GM23338 (cell line): ENCODE results near the gene EPHB3. TPM values are rescaled to one million over a fixed set of nuclear protein-coding genes. Genes with fewer than 3 reads are reported as not detected.

ENCODE experiments used
- ATAC-seq: fragments of 200-7000 bp; cut with Tn5 transposase; 3 replicates; pipeline ENCODE4 v1.9.1; 2020
- DNase-seq: peaks from one replicate; pipeline ENCODE4 v3.0.0-alpha.2; 2015; ENCODE audit warnings: low spot score
- H2AFZ ChIP-seq: fragments of 200-600 bp; sonication (generic); 2 replicates; pipeline ENCODE4 v1.8.0; 2016; ENCODE audit warnings: antibody characterized with exemption, mild to moderate bottlenecking, moderate library complexity
- H3F3A ChIP-seq: fragments of 200-600 bp; sonication (generic); replicated peaks from 2 replicates; pipeline ENCODE4 v1.8.0; 2017; ENCODE audit warnings: antibody characterized with exemption, mixed run types, low read depth
- H3K27ac ChIP-seq: fragments of 200-600 bp; sonication (generic); 2 replicates; pipeline ENCODE4 v1.6.1; 2016; ENCODE audit warnings: low read depth
- H3K27me3 ChIP-seq: fragments of 200-600 bp; sonication (generic); 2 replicates; pipeline ENCODE4 v1.8.0; 2016; ENCODE audit warnings: mild to moderate bottlenecking, mixed run types, moderate library complexity; ENCODE audit not compliant: insufficient read depth
- H3K36me3 ChIP-seq: fragments of 200-600 bp; sonication (generic); 2 replicates; pipeline ENCODE4 v1.8.0; 2016; ENCODE audit warnings: mild to moderate bottlenecking; ENCODE audit not compliant: insufficient read depth
- H3K4me1 ChIP-seq: fragments of 200-600 bp; sonication (generic); 2 replicates; pipeline ENCODE4 v1.8.0; 2016; ENCODE audit warnings: mild to moderate bottlenecking, moderate library complexity; ENCODE audit not compliant: insufficient read depth
- H3K4me2 ChIP-seq: fragments of 200-600 bp; sonication (generic); 2 replicates; pipeline ENCODE4 v1.7.1; 2017; ENCODE audit warnings: mixed run types
- H3K4me3 ChIP-seq: fragments of 200-600 bp; sonication (generic); 2 replicates; pipeline ENCODE4 v1.6.1; 2016; ENCODE audit warnings: mixed run types
- H3K79me2 ChIP-seq: fragments of 200-600 bp; sonication (generic); replicated peaks from 2 replicates; pipeline ENCODE4 v1.8.0; 2017; ENCODE audit warnings: mild to moderate bottlenecking; ENCODE audit not compliant: insufficient read depth
- H3K9me2 ChIP-seq: fragments of 200-600 bp; sonication (generic); 2 replicates; pipeline ENCODE4 v1.8.0; 2017; ENCODE audit not compliant: insufficient read depth
- H4K20me1 ChIP-seq: fragments of 200-600 bp; sonication (generic); replicated peaks from 2 replicates; pipeline ENCODE4 v1.8.0; 2017; ENCODE audit warnings: mild to moderate bottlenecking; ENCODE audit not compliant: insufficient read depth
- H3K27ac Mint-ChIP-seq: 2 replicates; pipeline ENCODE4 v1.8.0; 2020; ENCODE audit warnings: inconsistent platforms, mild to moderate bottlenecking, moderate library complexity, mixed read lengths
- H3K27me3 Mint-ChIP-seq: 3 replicates; pipeline ENCODE4 v1.8.0; 2022; ENCODE audit warnings: low read depth, mild to moderate bottlenecking, moderate library complexity, mixed read lengths, inconsistent platforms; ENCODE audit not compliant: insufficient read depth, poor library complexity
- H3K36me3 Mint-ChIP-seq: 3 replicates; pipeline ENCODE4 v1.8.0; 2021; ENCODE audit warnings: low read depth, mild to moderate bottlenecking, inconsistent platforms, moderate library complexity, mixed read lengths
- H3K4me1 Mint-ChIP-seq: 3 replicates; pipeline ENCODE4 v1.8.0; 2020; ENCODE audit warnings: mild to moderate bottlenecking, inconsistent platforms, mixed read lengths
- H3K4me3 Mint-ChIP-seq: 3 replicates; pipeline ENCODE4 v1.8.0; 2021; ENCODE audit warnings: moderate library complexity, mild to moderate bottlenecking, inconsistent platforms, mixed read lengths
- H3K9me3 Mint-ChIP-seq: 3 replicates; pipeline ENCODE4 v1.8.0; 2020; ENCODE audit warnings: moderate library complexity, mild to moderate bottlenecking, inconsistent platforms, mixed read lengths
- CREB1 ChIP-seq: fragments of 250-450 bp; sonication (Bioruptor Pico); IDR thresholded peaks from 2 replicates; pipeline ENCODE4 v1.5.0; 2020; ENCODE audit warnings: low read depth, mild to moderate bottlenecking, moderate library complexity
- EZH2 ChIP-seq: fragments of 200-600 bp; sonication (generic); IDR thresholded peaks from one replicate; pipeline ENCODE4 v1.8.0; 2017; ENCODE audit warnings: antibody characterized with exemption, mild to moderate bottlenecking, low read depth; ENCODE audit not compliant: unreplicated experiment
- EZH2phosphoT487 ChIP-seq: fragments of 200-600 bp; sonication (generic); IDR thresholded peaks from one replicate; pipeline ENCODE4 v1.8.1; 2018; ENCODE audit warnings: antibody characterized with exemption; ENCODE audit not compliant: unreplicated experiment
- JUNB ChIP-seq: IDR thresholded peaks from one replicate; pipeline ENCODE4 v1.6.1; 2016; ENCODE audit warnings: antibody characterized with exemption; ENCODE audit not compliant: unreplicated experiment
- STAT1 ChIP-seq: IDR thresholded peaks from one replicate; pipeline ENCODE4 v1.6.1; 2016; ENCODE audit warnings: antibody characterized with exemption; ENCODE audit not compliant: unreplicated experiment
- ZNF114 ChIP-seq: fragments of 250-450 bp; sonication (Bioruptor Pico); IDR thresholded peaks from 2 replicates; pipeline ENCODE4 v1.5.0; 2020; ENCODE audit warnings: mild to moderate bottlenecking, moderate library complexity
- ZNF331 ChIP-seq: fragments of 250-450 bp; sonication (Bioruptor Pico); IDR thresholded peaks from 2 replicates; pipeline ENCODE4 v1.5.0; 2020; ENCODE audit warnings: low read depth, mild to moderate bottlenecking, moderate library complexity
- ZNF462 ChIP-seq: fragments of 250-450 bp; sonication (Bioruptor Pico); IDR thresholded peaks from 2 replicates; pipeline ENCODE4 v1.5.0; 2020; ENCODE audit warnings: mild to moderate bottlenecking, moderate library complexity
- polyA plus RNA-seq: library from polyadenylated mRNA; unstranded; fragments of >200 nt; fragmentation: Nextera tagmentation; extraction: Ambion mirVana; gene quantifications from 2 replicates; pipeline ENCODE4 v1.2.1, GENCODE V29; 2016
- total RNA-seq: library from RNA; depleted of rRNA; stranded (reverse); fragments of >200 nt; shearing (Covaris generic); gene quantifications from 2 replicates; pipeline ENCODE4 v1.2.3, GENCODE V29; 2014
- TF ChIP-seq, protein P1 (sequence below): IDR thresholded peaks from one replicate; pipeline ENCODE4 v1.6.1; 2018; ENCODE audit warnings: antibody characterized with exemption; ENCODE audit not compliant: unreplicated experiment
- TF ChIP-seq, protein P2 (sequence below): IDR thresholded peaks from 2 replicates; pipeline ENCODE4 v1.6.1; 2016; ENCODE audit warnings: antibody characterized with exemption

The EPHB3 gene
- total and polyA plus RNA-seq, 2 experiments from 2014 or later: 0.57 to 2.0 TPM

DNA sequence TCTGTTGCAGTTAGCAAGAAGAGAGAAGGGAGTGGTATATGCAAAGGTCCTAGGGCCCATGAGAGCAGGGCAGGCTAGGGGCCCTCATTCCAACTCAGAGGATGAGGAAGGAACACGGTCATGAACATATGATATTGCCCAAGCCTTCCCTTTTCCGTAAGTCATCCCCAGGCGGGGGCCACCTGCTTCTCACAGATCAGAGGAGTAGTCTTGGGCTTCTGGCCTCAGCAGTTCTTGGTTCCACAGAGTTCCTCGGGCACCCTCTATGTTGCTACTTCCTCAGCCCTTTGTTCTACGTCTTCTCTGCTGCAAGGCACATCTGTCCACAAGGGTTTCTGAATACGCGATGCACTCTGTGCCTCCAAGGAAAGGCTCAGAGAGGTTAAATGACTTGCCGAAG is 25.3 kb downstream of the EPHB3 start:
- no peak for TF ChIP-seq EZH2phosphoT487
- TF ChIP-seq ZNF331 (CRISPR knock-in tag): no peak
- TF ChIP-seq EZH2: no peak
- TF ChIP-seq, protein P1, sequence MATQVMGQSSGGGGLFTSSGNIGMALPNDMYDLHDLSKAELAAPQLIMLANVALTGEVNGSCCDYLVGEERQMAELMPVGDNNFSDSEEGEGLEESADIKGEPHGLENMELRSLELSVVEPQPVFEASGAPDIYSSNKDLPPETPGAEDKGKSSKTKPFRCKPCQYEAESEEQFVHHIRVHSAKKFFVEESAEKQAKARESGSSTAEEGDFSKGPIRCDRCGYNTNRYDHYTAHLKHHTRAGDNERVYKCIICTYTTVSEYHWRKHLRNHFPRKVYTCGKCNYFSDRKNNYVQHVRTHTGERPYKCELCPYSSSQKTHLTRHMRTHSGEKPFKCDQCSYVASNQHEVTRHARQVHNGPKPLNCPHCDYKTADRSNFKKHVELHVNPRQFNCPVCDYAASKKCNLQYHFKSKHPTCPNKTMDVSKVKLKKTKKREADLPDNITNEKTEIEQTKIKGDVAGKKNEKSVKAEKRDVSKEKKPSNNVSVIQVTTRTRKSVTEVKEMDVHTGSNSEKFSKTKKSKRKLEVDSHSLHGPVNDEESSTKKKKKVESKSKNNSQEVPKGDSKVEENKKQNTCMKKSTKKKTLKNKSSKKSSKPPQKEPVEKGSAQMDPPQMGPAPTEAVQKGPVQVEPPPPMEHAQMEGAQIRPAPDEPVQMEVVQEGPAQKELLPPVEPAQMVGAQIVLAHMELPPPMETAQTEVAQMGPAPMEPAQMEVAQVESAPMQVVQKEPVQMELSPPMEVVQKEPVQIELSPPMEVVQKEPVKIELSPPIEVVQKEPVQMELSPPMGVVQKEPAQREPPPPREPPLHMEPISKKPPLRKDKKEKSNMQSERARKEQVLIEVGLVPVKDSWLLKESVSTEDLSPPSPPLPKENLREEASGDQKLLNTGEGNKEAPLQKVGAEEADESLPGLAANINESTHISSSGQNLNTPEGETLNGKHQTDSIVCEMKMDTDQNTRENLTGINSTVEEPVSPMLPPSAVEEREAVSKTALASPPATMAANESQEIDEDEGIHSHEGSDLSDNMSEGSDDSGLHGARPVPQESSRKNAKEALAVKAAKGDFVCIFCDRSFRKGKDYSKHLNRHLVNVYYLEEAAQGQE: no peak
- TF ChIP-seq STAT1: no peak
- no peak for TF ChIP-seq JUNB
- H3F3A ChIP-seq: peaks cover 4% of the 10 kb centered on the region; the same call in 1 of the 2 replicates
- DNase-seq (no peak), ATAC-seq (no peak)
- Mint-ChIP-seq H3K27ac (no peak overlapping the region), H3K9me3 (no peaks in the 10 kb centered on the region), H3K4me3 (no peak overlapping the region), H3K36me3 (no peaks in the 10 kb centered on the region; the same call in 2 of the 3 replicates), H3K27me3 (peaks cover 25% of the 10 kb centered on the region), H3K4me1 (peaks cover 22% of the 10 kb centered on the region)
- H3K36me3 ChIP-seq: no peaks in the 10 kb centered on the region
- no peaks in the 10 kb centered on the region for H3K9me2 ChIP-seq
- no peaks in the 10 kb centered on the region for H3K79me2 ChIP-seq
- H3K4me2 ChIP-seq: no peak overlapping the region
- no peak overlapping the region for H2AFZ ChIP-seq
- H3K4me1 ChIP-seq: peaks cover 20% of the 10 kb centered on the region
- no peak overlapping the region for H3K4me3 ChIP-seq
- H3K27me3 ChIP-seq: peaks cover 98% of the 10 kb centered on the region
- H3K27ac ChIP-seq: no peak overlapping the region
- no peaks in the 10 kb centered on the region for H4K20me1 ChIP-seq

DNA sequence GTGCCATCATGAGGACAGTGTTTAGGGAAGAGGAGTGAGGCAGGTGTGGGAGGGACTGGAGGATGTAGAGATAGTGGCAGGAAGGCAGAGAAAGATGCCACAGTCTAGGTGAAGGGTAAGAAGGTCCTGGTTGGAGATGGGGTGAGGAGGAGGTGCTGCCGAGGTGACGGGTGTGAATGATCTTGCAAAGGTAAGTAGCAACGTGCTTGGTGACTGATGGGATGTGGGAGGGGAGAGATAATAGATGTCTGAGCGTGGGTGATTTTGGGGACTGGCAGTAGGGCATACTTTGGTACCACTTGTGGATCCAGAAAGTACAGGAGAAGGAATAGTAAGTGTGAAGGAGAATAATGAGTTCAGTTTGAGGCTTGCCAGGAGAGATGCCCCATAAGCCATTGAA is 27.2 kb downstream of the EPHB3 start:
- H4K20me1 ChIP-seq: no peaks in the 10 kb centered on the region
- Mint-ChIP-seq H3K27me3 (peaks cover 27% of the 10 kb centered on the region), H3K36me3 (no peaks in the 10 kb centered on the region), H3K4me3 (no peak overlapping the region), H3K4me1 (peaks cover 22% of the 10 kb centered on the region), H3K27ac (no peak overlapping the region), H3K9me3 (no peaks in the 10 kb centered on the region)
- ATAC-seq (no peak), DNase-seq (no peak)
- H3K79me2 ChIP-seq: no peaks in the 10 kb centered on the region
- no peak overlapping the region for H2AFZ ChIP-seq
- no peaks in the 10 kb centered on the region for H3K36me3 ChIP-seq
- H3K4me3 ChIP-seq: no peak overlapping the region
- peaks cover 95% of the 10 kb centered on the region for H3K27me3 ChIP-seq
- H3K4me2 ChIP-seq: no peak overlapping the region
- no peak overlapping the region for H3K27ac ChIP-seq
- no peak for TF ChIP-seq EZH2phosphoT487
- no peak for TF ChIP-seq JUNB
- TF ChIP-seq STAT1: no peak
- TF ChIP-seq ZNF331 (CRISPR knock-in tag): no peak
- TF ChIP-seq ZNF462: no peak
- TF ChIP-seq, protein P2, sequence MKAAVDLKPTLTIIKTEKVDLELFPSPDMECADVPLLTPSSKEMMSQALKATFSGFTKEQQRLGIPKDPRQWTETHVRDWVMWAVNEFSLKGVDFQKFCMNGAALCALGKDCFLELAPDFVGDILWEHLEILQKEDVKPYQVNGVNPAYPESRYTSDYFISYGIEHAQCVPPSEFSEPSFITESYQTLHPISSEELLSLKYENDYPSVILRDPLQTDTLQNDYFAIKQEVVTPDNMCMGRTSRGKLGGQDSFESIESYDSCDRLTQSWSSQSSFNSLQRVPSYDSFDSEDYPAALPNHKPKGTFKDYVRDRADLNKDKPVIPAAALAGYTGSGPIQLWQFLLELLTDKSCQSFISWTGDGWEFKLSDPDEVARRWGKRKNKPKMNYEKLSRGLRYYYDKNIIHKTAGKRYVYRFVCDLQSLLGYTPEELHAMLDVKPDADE: no peak
- no peak for TF ChIP-seq CREB1 (CRISPR knock-in tag)
- no peak for TF ChIP-seq EZH2
- TF ChIP-seq ZNF114 (CRISPR knock-in tag): no peak
- peaks cover 4% of the 10 kb centered on the region; the same call in 1 of the 2 replicates for H3F3A ChIP-seq
- peaks cover 17% of the 10 kb centered on the region; the same call in 1 of the 2 replicates for H3K4me1 ChIP-seq
- H3K9me2 ChIP-seq: no peaks in the 10 kb centered on the region
